Activated gamma-delta T cell treated with Interleukin-2 at 50 U/mL for 16 hours (primary cell): Measurements from ENCODE around the gene MTOR.
"Not testable (repeated sequence)": the region's sequence is repeated elsewhere in the genome, so short reads cannot be mapped to it uniquely, and the experiment has no call there.

ENCODE experiments used
- DNase-seq: peaks from one replicate; pipeline ENCODE4 v3.0.0-alpha.2; 2020

MTOR gene

DNA sequence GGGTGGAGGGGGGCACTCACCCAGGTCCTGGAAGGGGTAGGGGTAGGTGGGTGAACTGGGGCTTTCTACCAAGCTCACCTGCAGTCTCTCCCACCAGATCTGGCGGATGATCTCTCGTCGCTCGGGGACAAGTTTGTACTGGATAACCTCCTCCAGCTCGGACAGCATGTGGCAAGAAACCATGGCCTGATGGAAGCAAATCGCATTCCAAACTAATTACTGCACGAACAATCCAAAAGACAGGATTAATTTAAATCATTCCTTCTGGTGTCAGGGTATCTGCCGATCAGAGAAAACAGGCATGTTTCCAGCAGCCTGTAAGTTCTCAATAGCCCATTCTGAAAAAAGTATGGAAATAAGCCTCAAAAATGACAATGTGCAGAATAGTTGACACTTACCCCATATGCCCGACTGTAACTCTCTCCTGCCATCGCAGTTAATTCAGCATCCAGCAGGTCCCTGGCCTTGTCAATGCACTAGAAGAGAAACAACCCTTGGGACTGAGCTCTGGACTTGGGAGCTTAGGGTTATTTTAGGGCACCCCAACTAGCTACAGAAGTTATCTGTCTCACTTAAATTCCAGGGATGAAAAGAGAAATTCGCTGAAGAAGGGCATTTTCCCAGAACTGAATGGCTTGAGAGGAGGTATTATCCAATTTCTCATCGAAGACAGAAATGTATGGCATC, 117.6 kb downstream of the MTOR start:
- no peak for DNase-seq

DNA sequence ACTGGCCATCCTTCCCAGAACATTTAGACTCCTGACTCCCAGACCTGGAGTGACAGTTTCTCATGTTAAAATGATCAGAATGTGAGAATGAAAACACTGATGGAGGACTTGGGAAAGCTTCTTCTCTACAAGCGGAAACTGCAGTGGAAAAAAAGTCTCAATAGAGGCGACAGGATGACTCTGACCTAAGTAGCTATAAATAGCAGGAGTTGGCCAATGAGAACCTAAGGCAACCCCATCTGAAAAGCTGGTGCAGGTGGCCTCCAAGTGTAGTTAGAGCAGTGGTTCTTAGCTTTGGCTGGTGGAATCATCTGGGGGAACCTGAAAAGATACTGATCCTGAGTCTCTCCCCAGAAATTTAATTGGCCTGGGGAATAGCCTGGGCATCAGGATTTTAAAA, 118.4 kb downstream of the MTOR start:
- no peak for DNase-seq

DNA sequence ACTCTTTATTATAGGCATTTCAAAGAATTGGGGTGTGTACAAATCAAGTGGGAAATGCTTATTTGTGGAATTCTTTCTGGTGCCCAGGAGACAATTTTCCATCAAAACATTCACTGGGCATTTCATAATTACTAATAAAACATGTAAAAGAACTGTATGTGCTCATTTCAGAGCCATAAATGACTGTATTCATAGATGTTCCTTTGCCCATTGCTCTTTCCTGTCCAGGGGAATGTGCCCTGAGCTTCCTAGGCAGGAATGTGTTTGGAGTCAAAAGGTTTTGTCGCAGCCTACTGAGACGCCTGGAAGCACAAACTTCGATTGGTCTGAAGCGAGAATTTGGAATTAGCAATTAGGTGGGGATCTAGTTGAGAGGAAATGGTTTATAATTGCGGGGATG, 119.0 kb downstream of the MTOR start:
- no peak for DNase-seq

DNA sequence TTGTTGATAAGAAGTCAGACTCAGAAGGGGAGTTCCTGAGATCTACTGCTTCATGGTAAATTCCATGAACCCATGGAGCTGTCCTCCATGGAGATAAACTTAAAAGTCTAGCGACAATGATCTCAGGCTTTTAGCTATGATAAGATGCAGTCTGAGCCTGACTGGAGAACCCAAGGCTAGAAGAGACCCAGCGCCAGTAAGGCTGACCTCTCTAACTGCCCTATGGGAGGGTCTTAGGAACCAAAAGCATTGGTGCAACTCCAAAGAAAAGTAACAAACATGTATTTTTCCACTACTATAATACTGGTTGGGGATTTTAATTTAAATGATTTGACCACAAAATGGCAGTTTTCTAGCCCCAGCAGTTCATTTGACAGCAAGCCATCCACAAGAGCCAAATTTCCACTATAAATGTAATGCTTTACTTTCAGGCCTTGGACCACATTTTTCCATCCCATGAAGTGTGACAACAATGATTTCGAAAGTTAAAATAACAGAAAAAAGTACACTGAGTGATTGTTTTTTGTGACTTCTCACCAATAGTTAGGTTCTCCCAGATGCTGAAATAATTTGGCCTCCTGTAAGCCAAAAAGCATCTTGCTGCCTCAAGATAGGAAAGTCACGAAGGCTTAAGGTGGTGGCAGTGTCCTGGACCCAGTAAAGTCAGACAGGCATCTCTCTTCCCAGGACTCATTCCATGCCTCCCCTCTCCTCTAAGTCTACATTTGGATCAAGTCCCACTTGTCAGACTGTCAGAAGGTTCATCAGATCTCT, 119.5 kb downstream of the MTOR start:
- no peak for DNase-seq

DNA sequence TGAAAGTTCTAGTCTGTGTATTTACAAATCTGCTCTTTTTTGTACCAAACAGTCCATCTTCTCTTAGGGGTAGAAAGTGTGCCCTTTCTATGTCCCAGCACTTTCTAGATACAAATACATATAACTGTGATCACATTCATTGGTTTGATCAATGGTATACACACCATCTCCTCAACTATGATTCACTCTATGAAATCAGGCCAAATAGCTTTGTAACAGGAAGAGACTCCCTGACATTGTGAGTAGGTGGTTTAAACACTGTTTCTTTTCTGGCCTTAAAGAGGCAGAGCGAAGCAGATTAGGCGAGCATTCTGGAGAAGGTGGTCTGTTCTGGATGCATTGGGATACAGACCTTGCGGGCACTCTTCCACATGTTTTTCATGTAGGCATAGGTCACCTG, 123.4 kb downstream of the MTOR start:
- DNase-seq: no peak

DNA sequence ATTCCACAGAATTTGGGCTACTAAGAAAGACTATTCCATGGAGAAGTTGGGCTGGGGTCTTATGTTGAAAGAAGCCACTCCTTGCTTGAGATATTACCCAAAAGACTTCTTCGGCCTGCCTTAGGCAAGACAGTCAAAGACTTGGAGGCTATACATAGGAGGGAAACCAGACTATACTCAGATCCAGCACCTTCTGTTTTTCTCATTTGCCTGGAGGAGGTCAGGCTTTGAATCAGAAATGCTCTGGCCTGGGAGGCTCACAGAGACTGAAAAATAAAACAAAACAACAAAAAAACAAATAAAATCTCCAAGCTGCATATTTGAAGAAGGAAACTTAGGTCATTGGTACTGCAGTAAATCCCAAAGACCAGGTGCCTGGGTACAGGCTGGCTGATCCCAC, 124.3 kb downstream of the MTOR start:
- DNase-seq: no peak

DNA sequence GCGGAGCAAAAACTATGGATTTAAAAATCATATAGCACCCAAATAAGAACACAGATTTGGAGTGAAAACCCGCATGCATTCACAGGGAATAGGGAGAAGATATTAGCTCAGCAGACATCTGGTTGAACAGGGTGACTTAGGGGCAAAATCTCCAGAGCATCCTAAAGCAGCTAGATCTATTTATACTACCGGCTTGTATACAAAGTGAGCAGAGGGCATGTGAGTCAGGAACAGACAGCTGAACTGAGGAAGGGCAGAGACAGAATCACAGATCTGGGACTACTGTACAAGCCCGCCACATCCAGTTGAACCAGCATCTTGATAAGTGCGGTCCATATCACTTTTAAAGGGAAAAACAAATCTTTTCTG, 127.5 kb downstream of the MTOR start:
- no peak for DNase-seq

DNA sequence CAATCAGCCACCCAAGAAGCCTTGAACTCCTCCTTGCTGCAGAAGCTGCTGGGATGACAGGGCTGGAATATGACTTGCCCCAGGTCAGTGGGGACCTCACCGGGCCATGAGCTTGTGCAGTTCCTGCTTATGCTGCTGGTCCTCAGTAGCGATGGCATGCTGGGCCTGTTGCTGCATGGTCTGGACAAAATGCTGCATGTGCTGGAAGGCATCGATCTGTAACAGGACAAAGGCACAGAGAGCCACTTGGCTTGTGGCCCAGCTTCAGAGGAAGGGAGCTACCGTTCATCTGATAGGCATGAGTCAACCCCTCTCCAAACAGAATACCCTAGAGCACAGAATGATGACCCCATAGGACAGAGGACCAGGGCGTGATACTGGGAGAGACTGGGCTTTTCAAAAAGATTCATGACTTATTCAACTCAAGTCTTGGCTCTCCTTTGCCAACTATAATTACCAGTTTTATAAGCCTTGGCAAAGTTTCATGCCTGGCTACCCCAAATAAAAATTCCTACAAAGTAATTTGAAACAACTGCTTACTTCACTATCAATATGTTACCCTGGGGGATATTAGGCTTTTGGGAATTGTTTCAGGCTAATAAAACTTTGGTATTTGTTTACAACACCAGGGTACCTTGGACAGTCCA, 128.0 kb downstream of the MTOR start:
- no peak for DNase-seq

DNA sequence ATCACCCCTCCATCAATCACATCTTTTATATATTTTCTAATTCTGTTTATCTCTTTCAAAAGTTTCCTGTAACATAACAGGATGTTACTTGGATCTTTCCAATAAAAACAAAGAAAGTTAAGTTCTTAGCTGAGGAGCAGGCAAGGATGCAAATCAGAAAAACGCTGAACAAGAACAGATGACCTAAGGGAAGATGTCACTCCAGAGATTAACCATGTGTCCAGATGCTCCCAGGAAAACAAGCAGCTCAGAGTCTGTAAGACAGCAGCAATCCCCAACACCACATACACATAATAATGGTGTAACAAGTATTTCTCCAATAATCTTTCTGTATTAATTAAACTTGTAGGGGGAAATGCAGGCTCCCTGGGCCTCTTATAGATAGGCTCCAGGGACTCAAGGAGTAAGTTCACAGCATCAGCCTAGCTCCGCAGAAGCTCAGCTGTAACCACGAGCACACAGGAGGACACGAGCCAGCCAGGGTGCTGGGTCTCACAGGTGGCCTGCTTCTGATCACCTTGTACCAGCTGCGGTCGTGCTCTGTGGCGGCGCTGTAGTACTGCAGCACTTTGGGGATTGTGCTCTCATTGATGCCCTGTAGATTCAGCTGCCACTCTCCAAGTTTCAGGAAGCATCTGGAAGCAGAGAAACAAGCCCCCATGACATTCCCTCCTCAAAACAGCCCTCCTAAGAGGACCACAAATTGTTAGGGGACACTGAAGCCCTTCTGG, 129.6 kb downstream of the MTOR start:
- DNase-seq: no peak

DNA sequence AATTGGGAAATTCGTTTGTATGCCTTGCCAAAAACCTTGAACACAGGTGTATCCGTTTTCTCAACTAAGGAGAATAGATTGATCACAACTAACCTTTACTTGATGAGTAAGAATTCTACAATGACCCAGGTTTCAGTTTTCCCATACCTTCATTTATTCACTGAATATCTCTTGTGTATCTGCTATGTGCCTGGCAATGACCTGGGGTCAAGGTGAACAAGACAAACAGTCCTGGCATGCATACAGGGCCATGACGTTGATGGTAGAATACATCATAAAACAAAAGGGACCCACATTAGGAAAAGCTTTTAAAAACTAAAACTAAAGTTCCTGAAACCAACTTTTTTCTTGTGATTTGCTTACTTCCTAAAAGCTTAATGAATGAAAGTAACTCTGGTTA, 130.5 kb downstream of the MTOR start:
- DNase-seq: no peak

DNA sequence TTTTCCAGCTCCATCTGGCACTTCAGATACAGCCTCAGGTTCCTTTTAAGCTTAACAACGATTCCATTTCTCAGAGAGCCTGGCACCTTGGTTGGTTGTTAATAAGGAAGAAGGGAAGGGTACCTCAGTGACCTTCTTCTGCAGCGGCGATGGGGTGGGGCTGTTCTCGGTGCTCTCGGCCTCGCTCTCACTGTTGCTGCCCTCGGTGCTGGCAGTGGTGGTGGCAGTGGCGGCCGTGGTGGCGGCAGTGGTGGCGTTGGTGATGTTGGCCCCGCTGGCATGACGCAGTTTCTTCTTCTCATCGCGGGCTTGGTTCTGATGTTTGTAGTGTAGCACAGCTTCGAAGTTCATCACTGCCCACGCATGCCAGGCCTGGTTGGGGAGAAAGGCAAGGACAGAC, 131.9 kb downstream of the MTOR start:
- DNase-seq: no peak

DNA sequence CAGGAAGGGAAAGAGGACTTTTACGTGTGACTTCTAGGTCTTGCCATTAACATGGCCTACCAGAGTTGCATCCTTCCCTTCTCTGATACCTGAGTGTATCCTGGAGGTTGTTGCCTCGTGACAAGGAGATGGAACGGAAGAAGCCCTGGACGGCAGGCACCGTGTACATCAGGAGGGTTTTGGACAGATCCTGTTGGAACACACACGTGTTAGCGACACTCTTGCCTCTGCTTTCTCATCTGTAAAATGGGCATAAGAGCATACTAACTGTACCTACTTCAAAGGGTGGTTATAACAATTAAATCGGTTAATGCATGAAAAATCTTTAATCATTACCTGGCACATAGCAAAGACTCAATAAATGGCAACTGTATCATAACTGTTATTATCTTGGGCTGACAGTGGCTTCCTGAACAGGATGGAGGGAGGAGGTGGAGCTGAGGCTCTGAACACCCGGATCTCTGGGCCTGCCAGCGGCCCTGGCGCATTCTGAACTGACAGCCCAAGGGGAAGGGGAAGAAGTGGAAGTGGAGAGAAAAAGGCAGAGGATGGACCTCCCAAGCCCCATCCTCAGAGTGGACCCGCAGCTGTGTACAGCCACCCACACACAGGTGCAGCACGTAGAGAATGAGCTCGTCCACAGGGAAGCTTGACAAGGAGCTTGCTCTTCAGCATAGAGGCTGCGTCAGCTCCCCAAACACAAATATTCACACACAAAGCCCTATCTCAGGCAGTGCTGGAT, 132.5 kb downstream of the MTOR start:
- no peak for DNase-seq

DNA sequence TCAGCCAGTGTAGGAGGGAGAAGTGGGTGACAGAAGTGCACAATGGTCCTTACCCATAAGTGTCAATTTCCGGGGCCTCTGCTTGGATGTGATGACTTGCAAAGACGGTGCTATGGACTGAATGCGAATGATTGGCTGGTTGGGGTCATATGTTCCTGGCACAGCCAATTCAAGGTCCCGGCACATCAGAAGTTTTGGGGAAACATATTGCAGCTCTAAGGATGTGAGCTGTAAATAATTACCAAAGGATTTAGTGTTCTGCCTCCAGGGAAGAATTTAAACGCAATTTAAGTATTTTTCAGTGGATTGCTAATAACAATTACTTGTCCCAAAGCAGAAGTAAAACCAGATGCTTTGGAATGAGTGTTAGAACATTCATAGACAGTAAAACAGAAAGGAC, 135.8 kb downstream of the MTOR start:
- no peak for DNase-seq

DNA sequence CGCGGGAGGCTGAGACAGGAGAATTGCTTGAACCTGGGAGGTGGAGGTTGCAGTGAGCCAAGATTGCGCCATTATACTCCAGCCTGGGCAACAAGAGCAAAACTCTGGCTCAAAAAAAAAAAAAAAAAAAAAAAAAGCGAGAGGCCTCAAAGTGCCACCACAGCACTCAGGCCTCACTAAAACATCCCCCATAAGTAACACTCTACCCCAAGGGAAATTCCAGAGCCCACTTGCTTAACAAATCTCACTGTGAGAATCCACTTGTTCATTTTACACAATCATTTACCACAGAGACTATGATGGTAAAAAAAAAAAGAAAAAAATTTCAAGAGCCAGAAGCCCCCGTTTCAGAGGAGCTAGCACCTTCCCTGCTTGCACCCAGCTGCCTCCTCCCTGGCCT, 136.4 kb downstream of the MTOR start:
- no peak for DNase-seq

DNA sequence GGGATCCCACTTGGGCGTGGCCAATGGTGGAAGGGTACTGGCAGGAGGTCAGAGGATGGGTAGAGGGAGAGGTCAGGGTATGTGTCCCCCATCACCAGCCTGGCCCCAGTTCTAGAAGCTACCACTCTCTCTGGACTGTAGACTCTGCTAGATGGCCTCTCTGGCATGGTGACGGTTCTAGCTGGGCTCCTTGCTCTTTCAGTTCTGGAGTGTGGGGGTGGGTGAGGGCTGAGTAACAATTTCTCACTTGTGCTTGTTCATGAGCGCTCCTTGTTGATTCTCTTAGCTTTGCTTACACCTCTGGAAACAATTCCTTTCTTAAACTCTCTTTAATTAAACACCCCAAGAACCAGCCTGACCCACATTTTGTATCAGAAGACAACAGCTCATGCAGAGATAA, 137.4 kb downstream of the MTOR start:
- DNase-seq: no peak

DNA sequence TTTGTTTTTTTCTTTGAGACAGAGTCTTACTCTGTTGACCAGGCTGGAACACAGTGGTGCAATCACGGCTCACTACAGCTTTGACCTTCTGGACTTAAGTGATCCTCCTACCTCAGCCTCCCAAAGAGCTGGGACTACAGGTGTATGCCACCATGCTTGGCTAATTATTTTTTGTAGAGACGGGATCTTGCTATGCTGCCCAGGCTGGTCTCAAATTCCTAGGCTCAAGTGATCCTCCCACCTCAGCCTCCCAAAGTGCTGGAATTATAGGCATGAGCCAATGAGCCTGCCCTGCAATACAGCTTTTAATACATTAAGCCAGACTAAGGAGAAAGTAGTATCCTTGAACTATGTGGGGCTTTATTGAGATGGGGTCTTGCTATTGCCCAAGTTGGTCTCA, 146.0 kb downstream of the MTOR start:
- no peak for DNase-seq

DNA sequence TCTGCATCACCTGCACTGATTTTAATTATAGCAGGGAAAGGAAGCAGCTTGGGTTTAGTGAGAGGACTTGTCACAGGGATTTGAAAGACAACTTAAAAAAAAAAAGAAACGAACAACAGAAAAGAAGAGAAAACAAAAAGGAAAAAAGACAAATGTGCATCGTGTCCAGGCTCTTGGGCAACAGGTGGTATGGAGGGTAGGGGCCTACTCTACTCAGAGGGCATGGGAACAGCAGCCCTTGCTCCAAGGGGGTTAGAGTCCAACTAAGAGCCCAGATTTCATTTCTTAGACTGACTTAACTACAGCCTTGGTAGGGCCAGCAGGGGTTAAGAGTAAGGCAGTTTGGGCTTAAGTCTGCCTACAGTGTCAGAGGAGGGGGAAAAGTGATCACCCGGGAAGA, 147.4 kb downstream of the MTOR start:
- no peak for DNase-seq

DNA sequence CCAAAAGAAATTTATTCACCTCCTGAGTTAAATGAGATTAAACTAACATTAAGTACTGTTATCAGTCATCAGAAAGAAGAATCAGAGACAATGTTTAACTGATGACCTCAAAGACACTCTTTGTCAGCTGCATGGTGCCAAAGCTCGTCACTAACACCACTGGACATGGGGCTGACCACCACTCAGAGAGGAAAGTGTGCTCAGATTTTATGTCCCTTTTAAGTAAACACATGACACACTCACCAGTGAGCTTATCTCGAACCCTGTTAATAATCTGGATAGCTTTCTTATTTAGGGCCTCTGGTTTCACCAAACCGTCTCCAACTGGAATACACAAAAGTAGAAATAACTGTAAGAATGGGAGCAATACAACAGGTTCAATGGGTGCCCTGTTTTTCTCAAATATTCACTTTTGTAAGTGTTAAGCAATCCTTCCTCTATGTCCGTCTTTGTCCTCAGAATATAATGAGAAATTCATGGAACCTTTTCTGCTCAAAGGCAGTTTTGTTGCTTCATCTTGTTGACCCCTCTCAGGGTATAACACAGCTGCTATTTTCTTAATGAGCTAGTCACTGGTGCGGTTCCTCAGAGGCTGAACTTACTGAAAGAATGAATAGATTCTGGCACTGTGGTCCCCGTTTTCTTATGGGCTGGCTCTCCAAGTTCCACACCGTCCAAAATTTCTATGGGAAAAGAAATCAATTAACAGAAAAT, 153.1 kb downstream of the MTOR start:
- DNase-seq: no peak

DNA sequence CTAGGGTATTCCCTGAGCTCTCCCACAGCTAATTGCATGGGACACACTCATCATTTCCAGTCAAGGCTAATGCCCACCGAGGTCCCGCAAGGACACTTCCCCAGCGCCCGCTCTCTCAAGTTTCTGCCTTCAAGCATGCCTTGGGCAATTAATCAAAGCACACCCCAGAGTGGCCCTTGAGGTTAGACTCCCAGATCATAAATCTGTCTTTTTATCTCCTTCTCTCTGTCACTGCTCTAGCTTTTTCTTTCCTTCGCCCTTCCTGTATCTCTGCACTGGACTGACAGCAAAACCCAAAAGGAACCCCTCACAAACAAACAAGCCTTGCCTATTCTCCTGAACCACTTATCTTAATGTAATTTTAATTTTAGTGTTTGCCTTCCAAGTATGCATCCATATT, 154.8 kb downstream of the MTOR start:
- DNase-seq: no peak

DNA sequence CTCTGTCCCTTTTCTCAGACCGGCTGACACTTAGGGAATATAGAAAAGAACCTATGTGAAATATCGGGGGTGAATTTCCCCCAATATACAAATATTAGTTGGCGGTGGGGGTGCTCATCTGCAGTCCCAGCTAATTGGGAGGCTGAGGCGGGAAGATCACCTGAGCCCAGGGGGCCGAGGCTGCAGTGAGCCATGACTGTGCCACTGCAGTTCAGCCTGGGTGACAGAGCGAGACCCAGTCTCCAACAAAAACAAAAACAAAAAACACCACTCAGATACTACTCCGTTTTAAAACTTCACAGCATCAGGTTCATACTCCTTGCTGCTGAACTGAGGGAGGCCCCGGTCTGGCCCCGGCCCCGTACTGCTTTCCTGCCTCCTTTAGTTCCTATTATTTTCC, 156.8 kb downstream of the MTOR start:
- no peak for DNase-seq

DNA sequence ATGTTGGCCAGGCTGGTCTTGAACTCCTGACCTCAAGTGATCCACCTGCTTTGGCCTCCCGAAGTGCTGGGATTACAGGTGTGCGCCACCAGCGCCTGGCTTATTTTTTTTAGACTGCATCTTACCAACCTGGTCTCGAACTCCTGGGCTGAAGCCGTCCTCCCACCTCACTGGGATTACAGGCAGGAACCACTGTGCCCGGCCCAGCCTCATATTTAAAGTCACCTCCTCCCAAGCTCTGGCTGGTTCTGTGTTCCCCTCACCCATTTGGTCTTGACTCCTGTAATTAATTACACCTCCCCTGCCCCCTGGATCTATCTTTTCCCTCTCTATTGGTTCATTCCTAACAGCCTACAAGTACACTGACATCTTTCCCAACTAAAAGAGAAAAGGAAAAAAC, 161.0 kb downstream of the MTOR start:
- DNase-seq: no peak

DNA sequence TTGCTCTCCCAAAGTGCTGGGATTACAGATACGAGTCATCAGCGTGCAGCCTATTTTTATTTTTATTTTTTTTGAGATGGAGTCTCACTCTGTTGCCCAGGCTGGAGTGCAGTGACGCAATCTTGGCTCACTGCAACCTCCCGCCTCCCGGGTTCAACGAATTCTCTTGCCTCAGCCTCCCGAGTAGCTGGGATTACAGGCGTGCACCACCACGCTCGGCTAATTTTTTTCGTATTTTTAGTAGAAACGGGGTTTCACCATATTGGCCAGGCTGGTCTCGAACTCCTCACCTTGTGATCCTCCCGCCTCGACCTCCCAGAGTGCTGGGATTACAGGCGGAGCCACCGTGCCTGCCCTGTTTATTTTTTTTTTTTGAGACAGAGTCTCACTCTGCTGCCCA, 161.5 kb downstream of the MTOR start:
- DNase-seq: not testable (repeated sequence)
